Glutamatergic neuron (in vitro differentiated cells): Measurements from ENCODE around the gene DYRK2. TPM values are rescaled to one million over a fixed set of nuclear protein-coding genes. Genes with fewer than 3 reads are reported as not detected.

ENCODE experiments used
- DNase-seq: peaks from one replicate; pipeline ENCODE4 v3.0.0; 2022
- H3K27ac Mint-ChIP-seq: one replicate; pipeline ENCODE4 v1.8.0; 2020; ENCODE audit warnings: mild to moderate bottlenecking, mixed read lengths, inconsistent platforms; ENCODE audit not compliant: unreplicated experiment
- H3K27me3 Mint-ChIP-seq: one replicate; pipeline ENCODE4 v1.8.0; 2020; ENCODE audit warnings: mild to moderate bottlenecking, moderate library complexity, mixed read lengths, inconsistent platforms; ENCODE audit not compliant: unreplicated experiment
- H3K36me3 Mint-ChIP-seq: one replicate; pipeline ENCODE4 v1.8.0; 2020; ENCODE audit warnings: mild to moderate bottlenecking, mixed read lengths, inconsistent platforms; ENCODE audit not compliant: unreplicated experiment
- H3K4me1 Mint-ChIP-seq: one replicate; pipeline ENCODE4 v1.8.0; 2020; ENCODE audit warnings: mild to moderate bottlenecking, low read depth, mixed read lengths, inconsistent platforms; ENCODE audit not compliant: unreplicated experiment
- H3K4me3 Mint-ChIP-seq: one replicate; pipeline ENCODE4 v1.8.0; 2020; ENCODE audit warnings: mild to moderate bottlenecking, mixed read lengths, inconsistent platforms; ENCODE audit not compliant: unreplicated experiment
- H3K9me3 Mint-ChIP-seq: one replicate; pipeline ENCODE4 v1.8.0; 2020; ENCODE audit warnings: mild to moderate bottlenecking, moderate library complexity, mixed read lengths, inconsistent platforms; ENCODE audit not compliant: unreplicated experiment
- total RNA-seq: library from RNA; stranded (reverse); fragmentation: NEBNext Ultra II Directional; extraction: Animal tissue kit (Norgen Biotek cat#: 25700); gene quantifications from one replicate; pipeline ENCODE4 v1.2.1, GENCODE V29; 2021; ENCODE audit not compliant: unreplicated experiment
- TF ChIP-seq, protein P1 (sequence below): fragments of 200-600 bp; sonication (generic); IDR thresholded peaks from one replicate; pipeline ENCODE4 v1.5.0; 2021; ENCODE audit not compliant: partially characterized antibody, unreplicated experiment

DYRK2 gene
- total RNA-seq, 1 donor from 2014 or later, result 70.9 TPM

DNA sequence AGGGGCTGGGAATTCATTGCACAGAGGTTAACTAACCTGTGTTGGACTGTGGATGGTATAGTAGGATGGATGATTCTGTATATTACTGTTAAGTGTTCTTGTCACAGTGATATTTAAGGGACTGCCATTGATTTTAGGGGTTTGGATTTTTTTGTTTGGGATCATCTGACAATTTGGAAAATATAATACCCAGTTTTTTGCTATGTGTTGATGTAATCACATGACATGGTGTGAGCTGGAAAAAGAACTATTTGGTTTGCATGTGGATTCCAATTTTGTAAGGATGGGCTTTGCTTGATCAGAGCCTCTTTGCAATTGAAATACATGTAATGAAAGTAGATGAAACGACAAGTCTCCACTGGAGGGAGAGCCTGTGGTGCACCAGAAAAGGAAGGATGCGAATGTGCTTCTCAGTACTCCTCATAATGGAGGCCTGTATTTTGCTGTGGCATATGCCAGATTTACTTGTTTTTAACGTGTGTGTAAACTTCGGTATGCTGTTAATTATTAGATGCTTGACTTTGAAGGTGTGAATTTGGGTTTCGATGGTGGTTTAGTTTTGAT is 2.7 kb downstream of the DYRK2 start:
- TF ChIP-seq, protein P1, sequence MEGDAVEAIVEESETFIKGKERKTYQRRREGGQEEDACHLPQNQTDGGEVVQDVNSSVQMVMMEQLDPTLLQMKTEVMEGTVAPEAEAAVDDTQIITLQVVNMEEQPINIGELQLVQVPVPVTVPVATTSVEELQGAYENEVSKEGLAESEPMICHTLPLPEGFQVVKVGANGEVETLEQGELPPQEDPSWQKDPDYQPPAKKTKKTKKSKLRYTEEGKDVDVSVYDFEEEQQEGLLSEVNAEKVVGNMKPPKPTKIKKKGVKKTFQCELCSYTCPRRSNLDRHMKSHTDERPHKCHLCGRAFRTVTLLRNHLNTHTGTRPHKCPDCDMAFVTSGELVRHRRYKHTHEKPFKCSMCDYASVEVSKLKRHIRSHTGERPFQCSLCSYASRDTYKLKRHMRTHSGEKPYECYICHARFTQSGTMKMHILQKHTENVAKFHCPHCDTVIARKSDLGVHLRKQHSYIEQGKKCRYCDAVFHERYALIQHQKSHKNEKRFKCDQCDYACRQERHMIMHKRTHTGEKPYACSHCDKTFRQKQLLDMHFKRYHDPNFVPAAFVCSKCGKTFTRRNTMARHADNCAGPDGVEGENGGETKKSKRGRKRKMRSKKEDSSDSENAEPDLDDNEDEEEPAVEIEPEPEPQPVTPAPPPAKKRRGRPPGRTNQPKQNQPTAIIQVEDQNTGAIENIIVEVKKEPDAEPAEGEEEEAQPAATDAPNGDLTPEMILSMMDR, result no peak
- H3K27ac Mint-ChIP-seq, result peak overlapping the region; percentile 99
- peaks cover 12% of the 10 kb centered on the region for H3K36me3 Mint-ChIP-seq
- peaks cover 39% of the 10 kb centered on the region for H3K4me1 Mint-ChIP-seq
- H3K4me3 Mint-ChIP-seq, result peak overlapping the region; percentile 98
- no peak for DNase-seq
- peaks cover 28% of the 10 kb centered on the region for H3K27me3 Mint-ChIP-seq
- H3K9me3 Mint-ChIP-seq, result peaks cover 21% of the 10 kb centered on the region

DNA sequence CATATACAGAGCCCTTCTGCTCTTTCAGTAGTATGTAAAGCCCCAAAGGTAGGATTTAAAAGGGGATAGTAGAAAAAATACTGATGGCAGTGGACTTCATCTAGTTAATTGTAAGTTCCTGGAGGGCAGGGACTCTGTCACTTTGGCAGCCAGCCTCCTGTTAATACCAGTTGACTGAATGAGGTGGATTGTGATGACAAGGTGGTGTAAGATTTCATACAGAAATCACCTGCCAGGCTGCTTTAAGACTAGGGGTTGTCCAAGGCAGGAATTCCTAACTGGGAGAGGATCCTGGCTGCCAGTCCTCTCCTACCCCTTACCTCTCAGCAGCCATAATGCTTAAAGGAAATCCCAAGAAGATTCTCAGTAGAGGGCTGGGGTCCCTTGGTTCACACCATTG is 7.3 kb downstream of the DYRK2 start:
- DNase-seq, result no peak
- peaks cover 8% of the 10 kb centered on the region for H3K27me3 Mint-ChIP-seq
- peaks cover 4% of the 10 kb centered on the region for H3K9me3 Mint-ChIP-seq
- no peak overlapping the region for H3K27ac Mint-ChIP-seq
- H3K4me3 Mint-ChIP-seq, result no peak overlapping the region
- peaks cover 42% of the 10 kb centered on the region for H3K4me1 Mint-ChIP-seq
- TF ChIP-seq, protein P1, result no peak
- H3K36me3 Mint-ChIP-seq, result peaks cover 7% of the 10 kb centered on the region

DNA sequence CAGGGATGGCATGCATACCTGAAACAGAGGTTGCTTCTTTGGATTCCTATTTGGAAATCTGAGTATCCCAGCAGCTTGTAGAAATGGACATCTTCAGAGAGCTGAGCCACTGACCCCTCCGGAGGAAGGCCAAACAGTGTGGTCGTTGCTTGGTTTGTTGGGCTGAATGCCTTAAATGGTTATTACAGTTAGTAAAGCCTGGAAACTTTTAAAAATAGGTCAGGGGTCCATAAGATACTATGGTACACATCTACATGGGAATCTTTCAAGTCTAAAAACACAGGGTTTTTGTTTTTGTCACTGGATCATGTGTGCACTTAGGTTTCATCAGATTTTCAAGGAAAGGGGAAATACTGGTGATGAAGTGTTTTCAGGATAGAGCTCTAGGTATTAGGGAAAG is 7.7 kb downstream of the DYRK2 start:
- no peak overlapping the region for H3K4me3 Mint-ChIP-seq

DNA sequence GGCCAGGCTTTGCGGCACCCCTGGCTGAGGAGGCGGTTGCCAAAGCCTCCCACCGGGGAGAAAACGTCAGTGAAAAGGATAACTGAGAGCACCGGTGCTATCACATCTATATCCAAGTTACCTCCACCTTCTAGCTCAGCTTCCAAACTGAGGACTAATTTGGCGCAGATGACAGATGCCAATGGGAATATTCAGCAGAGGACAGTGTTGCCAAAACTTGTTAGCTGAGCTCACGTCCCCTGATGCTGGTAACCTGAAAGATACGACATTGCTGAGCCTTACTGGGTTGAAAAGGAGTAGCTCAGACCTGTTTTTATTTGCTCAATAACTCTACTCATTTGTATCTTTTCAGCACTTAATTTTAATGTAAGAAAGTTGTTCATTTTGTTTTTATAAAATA is 9.9 kb downstream of the DYRK2 start:
- H3K36me3 Mint-ChIP-seq, result peaks cover 7% of the 10 kb centered on the region
- peaks cover 3% of the 10 kb centered on the region for H3K9me3 Mint-ChIP-seq
- H3K27ac Mint-ChIP-seq, result no peak overlapping the region
- no peak for DNase-seq
- no peak overlapping the region for H3K4me3 Mint-ChIP-seq
- H3K27me3 Mint-ChIP-seq, result peaks cover 5% of the 10 kb centered on the region
- TF ChIP-seq, protein P1, result no peak
- H3K4me1 Mint-ChIP-seq, result peaks cover 45% of the 10 kb centered on the region

More for the DNA sequence above, 7.7 kb downstream of the DYRK2 start:
- DNase-seq, result no peak
- Mint-ChIP-seq H3K27me3 (peaks cover 5% of the 10 kb centered on the region), H3K4me1 (peaks cover 41% of the 10 kb centered on the region), H3K9me3 (peaks cover 2% of the 10 kb centered on the region), H3K27ac (no peak overlapping the region), H3K36me3 (peaks cover 7% of the 10 kb centered on the region)
- TF ChIP-seq, protein P1, result no peak

DNA sequence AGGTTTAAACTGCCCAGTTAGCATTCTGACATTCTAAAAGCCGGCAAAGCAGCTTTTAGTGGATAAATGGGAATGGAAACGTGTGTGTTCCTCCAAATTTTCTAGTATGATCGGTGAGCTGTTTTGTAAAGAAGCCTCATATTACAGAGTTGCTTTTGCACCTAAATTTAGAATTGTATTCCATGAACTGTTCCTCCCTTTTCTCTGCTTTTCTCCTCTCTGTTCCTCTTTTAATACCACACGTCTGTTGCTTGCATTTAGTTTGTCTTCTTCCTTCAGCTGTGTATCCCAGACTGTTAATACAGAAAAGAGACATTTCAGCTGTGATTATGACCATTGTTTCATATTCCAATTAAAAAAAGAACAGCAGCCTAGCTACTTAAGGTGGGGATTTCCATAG is 10.7 kb downstream of the DYRK2 start:
- TF ChIP-seq, protein P1, result no peak
- H3K27me3 Mint-ChIP-seq, result peaks cover 3% of the 10 kb centered on the region
- DNase-seq, result no peak
- no peak overlapping the region for H3K27ac Mint-ChIP-seq
- H3K4me1 Mint-ChIP-seq, result peaks cover 46% of the 10 kb centered on the region
- no peak overlapping the region for H3K4me3 Mint-ChIP-seq
- H3K9me3 Mint-ChIP-seq, result peaks cover 3% of the 10 kb centered on the region
- H3K36me3 Mint-ChIP-seq, result peaks cover 5% of the 10 kb centered on the region
